HG03025 (cell line): ENCODE data around the gene CRNN.

Source experiments
- ATAC-seq: cut with Tn5 transposase; IDR thresholded peaks from one replicate; pipeline ENCODE4 v1.9.1; 2021; ENCODE audit warnings: mild to moderate bottlenecking, moderate library complexity; ENCODE audit not compliant: unreplicated experiment, low FRiP score

Gene CRNN

DNA sequence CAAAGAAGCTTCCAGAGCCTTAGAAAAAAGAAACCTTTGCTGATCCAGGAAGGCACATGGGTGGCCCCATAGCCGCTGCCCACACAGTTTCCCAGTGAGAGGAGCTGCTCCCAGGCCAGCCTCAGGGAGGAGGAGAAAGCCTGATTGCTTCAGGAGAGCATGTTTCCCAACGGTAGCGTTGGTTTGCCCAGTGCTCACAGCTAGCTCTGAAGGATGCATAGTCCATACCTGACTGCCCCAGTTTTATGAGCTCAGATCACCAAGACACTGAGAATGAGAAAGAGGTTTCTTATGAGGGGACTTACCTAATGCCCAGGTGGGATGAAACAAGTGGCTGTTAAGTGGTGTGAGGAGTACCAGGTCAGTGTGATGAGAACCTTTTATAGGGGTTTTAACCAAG is at the start of gene CRNN:
Gene CRNN, minus strand, starts transcription at position 355 of the 400 bp plus-strand sequence. CDS start 2,030 bp downstream, outside the sequence.
- ATAC-seq, result no peak

DNA sequence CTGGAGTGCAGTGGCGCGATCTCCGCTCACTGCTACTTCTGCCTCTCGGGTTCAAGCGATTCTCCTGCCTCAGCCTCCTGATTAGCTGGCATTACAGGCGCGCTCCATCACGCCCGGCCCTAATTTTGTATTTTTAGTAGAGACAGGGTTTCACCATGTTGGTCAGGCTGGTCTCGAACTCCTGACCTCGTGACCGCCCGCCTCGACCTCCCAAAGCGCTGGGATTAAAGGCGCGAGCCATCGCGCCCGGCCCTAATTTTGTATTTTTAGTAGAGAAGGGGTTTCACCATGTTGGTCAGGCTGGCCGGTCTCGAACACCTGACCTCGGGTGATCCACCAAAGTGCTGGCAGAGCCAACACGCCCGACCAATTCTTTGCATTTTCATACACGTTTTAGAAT is 48.6 kb upstream of the CRNN start:
- no peak for ATAC-seq

DNA sequence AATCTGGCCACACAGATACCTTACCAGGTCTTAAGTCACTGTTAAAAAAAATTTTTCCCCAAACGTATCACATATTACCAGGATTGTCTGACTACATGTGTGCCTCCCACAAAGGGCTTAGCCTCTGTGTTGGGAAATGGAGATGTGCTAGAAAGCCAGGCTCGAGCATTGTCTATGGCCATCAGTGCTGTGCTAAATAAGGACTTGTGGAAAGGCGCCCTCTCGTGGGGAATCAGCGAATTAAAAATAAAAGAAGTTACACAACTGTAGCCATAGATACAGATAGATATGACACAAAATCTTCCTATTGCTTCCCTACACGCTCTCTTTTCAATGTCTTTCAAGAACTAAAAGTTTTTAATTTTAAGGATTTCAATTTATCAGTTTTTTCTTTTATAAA is 47.5 kb upstream of the CRNN start:
- no peak for ATAC-seq

DNA sequence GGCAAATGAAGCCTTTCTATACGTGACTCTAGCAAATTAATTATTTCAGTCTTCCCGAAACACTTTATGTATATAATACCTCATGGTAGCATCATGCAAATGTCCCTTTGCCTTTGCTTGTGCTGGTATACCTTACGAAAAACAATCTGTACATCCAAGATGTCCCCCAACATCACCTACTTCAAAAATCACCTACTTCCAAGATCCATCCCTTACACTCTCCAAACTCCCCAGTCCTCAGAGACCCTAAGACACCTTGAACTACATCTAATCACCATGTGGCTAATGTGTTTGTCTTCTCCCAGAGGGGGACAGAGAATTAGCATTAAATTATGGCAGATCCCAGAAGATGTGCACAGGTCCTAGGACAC is 46.5 kb upstream of the CRNN start:
- ATAC-seq, result no peak

DNA sequence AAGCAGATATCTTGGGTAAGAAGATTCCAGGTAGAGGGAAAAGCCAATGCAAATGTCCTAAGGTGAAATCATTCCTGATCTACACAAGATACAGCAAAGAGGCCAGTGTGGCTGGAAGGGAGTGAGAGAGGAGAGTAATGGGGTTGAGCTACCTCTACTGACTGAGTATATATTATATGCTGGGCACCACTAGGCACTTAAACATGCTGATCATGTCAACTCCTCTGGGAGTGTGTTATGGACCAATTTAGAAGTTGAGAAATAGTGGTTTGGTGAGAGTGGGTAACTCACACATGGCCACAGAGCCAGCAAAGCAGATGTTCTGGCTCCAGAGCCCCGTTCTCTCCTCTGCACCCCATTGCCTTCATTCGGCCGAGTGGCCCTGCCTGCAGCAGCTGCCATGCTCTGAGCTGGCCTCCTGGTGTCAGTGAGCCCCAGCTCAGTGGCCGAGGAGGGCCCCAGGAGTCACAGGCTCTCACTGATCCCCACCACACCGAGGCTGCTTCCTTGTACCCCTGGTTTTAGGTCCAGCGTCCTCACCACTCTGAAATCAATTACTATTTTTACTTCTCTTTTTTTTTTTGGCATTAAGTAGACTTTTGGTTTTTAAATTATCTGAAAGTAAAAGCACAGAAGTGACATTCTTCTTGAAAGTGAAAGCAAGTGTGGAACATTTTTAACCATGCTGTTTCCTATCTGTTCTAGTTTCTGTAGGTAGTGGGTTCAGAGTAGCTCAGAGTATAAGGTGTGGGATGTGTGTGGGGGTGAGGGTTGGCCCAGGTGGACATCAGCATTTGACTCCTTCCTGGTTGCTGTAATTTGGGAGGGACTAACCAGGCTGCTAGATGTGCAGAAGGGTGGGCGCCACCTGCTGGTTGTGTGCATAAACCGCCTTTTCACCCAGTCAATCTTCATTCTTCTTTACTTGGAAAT is 45.8 kb upstream of the CRNN start:
- ATAC-seq, result peak; percentile 90

DNA sequence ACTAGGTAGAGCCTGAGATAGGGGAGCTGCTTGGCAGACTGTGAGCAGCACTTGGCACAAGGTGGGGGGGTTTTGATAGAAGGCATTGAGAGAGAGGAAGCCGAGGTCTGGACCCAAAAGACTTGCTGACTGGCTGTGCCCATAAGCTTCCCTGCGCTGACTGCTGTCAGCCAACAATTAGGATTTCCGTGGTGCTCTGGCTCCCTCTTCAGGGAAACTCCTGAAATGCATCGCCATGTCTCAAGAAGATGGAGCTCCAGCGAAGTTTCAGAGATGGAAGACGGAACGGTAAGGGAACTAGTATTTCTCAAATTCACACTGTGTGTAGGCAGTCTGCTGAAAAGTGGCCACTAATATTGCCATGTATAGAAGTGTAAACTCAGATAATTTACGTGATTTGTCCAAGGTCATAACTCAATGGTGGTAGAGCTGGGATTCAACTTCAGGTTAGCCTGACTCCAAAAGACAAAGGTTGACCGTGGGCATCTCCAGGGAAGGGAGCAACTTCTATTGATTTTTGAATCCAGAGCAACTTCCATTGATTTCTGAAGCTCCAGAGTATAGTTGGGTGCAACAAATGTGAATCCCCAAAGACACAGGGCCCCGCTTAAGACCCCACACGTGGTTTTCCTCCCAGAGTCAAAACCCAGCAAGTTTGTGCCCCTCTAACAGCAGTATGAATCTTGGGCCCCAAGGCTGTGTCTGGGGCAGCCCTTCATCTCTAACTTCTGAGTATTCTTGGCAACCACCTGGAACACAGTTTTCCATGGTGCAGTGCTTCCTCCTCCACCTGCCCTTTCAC is 44.5 kb upstream of the CRNN start:
- no peak for ATAC-seq

DNA sequence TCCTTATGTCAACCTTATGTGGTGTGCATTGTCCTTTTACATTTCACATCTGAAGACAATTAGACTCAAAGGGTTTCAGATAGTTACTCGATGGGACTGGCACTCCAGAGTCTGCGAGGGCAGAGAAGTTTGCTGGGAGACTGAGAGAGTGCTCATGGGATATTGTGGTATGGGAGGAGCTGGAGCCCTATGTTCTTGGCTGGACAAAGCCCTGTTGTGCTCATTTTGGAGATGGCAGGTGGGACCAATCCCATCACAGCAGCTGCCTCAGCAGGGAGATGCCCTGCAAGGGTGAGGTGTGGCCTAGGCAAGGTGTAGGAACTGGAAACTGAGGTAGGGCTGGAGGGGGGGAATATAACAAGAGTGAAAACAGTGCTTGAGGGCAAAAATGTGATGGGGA is 43.5 kb upstream of the CRNN start:
- ATAC-seq, result no peak

DNA sequence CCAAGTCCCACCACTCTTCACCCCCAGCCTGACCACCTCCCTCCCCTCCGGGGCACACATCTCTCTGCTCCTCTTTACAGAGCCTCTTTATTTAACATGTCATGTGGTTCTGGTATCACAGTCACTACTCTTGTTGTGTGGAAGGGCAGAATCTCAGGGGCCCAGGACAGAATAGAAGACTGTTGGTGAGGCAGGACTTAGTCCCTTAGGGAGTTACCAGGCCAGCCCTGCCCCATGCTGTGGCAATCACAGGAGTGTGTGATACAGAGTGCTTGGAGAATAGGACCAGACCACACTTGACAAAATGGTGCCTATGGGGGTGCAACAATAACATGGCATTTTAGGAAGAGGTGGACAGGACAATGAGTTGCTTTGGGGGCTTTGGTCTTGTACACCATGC is 43.0 kb upstream of the CRNN start:
- ATAC-seq, result no peak

DNA sequence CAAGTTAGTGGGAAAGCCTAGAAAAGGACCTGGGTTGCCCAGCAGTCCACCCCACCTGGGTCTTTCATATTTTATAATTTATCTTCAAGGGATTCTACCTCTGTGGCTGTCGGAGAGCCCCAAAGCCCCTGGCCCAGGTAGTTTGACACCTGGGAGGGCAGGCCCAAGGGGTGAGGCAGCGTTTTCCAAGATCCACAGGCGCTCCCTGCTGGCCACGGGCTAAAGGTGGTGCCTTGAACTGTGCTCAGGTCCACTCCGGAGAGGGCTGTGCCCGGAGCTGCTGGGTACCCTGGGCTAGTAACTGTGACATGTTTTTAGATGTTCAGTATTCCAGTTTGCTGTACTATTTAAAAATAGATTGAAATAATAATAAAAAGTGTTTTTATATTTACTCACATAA is 37.2 kb upstream of the CRNN start:
- no peak for ATAC-seq

DNA sequence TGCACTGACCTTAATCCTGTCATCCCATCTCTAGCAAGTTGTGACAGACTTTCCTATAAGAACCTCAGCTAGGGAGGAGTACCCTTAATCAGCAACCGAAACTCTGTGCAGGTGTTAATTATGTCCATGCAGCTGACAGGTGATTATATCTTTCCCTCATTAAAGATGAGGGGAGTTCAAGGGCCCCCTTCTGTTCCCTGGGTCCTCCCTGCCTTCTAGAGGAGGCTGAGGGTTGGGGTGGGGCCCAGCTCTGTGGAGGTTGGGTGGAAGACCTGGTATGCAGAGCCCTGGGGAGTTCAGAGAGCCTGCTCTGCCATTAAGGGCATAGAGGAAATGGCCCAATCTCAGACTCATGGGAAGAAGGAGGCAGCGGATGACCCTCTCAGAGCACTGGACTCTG is 35.6 kb upstream of the CRNN start:
- no peak for ATAC-seq

DNA sequence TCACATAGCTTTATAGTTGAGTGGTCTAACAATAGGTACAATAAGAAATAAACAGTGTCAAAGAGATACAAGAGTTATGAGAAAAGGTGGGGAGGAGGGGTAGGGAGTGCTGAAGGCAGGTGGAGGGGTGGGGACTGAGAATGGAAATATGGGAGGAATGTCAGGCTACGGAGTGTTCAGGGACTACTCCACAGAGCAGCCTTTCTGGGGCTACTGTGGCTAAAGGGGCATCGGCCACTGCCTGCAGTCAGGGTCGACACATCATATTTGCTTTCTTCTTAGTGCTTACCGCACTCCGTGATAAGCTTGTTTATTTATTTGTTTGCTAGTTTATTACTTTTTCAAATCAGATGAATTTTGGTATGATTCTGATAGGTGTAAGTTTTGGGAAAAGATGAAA is 34.4 kb upstream of the CRNN start:
- ATAC-seq, result no peak

DNA sequence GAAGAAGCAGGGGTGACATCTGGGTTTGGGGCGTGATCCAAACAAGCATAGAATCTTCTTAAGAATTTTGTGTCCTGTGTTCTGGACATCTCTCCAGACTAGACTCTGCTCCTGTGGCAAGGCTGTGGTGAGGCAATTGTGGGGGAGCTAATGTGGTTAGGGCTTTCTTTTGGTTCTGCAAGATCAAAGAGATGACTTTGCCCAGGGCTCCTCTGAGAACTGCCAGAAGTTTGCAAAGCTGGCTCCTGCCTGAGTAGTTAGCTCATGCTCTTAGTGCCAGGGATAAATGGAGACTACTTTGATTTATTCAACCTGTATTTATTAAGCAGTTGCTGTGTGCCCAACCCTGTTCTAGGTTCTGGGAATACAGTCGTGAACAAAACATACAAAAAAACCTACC is 34.0 kb upstream of the CRNN start:
- no peak for ATAC-seq

DNA sequence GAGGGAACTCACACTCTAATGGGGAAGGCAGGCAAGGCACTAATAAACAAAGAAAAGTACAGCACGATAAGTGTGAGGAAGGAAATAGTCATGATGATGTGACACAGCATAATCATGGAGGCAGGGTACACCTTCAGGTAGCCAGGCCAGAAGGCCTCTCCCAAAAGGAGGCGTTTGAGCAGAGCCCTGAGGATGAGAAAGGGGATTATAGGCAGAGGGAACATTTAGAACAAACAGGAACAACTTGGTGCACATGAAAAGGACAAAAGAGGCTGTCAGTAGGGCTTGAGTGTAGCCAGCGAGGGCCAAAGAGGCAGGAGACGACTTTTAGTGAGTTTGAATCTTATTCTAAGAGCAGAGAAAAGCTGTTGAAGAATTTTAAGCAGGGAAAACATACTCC is 33.4 kb upstream of the CRNN start:
- no peak for ATAC-seq

DNA sequence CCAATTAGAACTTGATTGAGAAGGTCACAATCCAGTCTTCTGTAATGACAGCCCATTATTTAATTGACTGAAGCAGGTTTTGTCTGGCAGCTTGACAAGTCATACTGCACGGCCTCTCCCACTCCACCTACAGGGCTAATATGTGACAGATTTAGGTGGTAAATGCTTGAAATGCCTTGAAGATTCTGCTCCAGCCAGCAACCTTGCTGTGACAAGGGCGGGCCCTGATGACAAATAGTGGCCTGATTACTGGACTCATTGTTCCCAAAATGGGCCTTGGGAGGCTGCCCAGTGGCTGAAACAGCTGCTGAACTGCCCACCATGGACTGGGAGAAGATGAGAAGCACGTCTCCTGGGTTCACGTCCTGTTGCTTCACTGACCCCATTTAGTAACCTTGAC is 30.0 kb upstream of the CRNN start:
- ATAC-seq, result no peak

DNA sequence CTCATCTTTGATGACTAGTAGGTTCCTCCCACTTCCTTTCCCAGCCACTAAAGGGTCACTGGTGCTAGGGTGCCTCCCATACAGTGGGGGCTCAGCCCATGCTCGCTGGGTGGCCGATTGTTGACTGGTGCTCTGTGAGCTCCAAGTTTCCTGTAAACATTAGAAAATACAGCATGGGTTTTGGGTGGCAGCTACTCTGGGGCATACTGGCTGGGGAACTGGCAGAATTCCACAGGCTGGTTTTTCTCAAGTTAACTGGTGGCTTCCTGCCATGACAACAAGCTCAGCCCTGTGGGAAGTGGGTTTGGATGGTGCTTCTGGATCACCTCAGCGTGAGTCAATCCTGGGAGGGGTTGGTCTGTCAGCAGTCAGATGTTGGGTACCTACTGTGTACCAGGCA is 28.7 kb upstream of the CRNN start:
- ATAC-seq, result no peak

DNA sequence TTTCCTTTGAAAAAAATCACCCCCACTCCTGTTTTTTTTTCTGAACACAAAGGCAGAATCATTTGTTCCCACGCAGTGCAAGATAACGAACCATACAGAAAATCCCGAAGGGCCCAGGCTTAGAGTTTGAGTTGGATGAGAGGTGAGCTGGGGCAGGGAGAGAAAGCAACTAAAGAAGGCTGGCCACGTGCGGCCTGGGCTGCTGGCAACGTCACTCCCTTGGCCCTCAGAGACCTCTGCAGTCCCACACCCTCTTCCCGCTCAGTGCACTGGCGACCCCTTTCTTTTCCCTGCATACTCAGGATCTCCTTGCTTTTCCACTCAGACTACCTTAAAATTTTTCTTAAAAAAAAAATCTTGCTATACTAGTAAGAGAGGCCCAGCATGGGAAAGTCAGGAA is 28.2 kb upstream of the CRNN start:
- ATAC-seq, result no peak

DNA sequence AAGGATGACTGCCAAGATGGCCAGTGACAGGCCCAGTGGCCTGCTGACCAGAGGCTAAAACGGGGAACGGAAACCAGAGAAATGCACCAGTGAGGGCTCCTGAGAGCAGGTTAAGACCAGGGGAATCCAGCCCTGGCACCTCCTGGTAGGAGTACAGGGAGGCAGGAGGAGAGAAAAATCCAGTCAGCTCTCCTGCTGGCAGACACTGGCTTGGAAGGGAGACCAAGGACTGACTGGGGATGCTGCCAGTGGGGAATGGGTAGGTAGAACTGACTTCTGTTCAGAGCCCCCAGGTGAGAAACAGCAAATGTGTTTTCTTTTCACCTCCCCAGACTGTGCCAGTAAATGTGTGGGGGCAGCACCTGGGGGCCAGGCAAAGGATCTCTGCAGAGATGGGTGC is 27.7 kb upstream of the CRNN start:
- ATAC-seq, result no peak

DNA sequence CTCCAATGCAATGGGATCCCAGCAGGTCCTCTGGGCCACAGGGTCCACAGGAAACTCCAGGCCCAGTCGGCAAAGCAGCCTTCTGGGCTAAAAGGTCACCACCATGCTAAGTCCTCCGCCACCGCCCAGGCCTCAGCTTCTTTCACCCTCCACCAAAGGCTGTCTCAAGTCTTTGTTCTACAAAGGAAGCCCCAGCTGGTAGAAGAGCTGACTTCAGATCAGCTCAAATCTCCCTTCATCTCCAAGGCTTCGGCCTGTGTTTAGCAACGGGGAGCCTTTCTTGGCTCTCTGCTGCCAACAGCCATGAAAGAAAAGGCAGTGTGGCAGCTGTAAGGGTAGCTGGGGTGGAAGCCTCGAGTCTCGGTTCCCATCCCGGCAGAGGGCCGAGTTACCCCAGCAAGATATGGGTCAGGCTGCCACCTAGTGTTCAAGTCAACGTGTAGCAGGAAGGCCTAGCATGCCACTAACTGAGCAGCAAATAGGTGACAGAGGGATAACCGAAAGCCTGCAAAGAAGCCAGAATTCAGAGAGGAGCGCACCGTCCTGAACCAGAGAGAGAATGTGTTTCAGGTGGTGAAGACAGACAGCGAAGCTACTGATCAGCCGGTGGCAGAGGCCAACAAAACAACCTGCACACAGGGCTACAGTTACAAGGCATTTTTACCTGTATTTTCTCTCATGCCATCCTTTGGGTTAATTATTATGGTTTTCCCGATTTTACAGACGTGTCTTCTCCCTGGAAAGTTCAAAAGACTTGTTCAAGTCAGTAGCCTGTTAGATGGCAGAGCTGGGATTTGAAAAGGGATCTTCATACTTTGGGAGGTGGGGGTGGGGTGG is 26.8 kb upstream of the CRNN start:
- ATAC-seq, result peak; percentile 90

DNA sequence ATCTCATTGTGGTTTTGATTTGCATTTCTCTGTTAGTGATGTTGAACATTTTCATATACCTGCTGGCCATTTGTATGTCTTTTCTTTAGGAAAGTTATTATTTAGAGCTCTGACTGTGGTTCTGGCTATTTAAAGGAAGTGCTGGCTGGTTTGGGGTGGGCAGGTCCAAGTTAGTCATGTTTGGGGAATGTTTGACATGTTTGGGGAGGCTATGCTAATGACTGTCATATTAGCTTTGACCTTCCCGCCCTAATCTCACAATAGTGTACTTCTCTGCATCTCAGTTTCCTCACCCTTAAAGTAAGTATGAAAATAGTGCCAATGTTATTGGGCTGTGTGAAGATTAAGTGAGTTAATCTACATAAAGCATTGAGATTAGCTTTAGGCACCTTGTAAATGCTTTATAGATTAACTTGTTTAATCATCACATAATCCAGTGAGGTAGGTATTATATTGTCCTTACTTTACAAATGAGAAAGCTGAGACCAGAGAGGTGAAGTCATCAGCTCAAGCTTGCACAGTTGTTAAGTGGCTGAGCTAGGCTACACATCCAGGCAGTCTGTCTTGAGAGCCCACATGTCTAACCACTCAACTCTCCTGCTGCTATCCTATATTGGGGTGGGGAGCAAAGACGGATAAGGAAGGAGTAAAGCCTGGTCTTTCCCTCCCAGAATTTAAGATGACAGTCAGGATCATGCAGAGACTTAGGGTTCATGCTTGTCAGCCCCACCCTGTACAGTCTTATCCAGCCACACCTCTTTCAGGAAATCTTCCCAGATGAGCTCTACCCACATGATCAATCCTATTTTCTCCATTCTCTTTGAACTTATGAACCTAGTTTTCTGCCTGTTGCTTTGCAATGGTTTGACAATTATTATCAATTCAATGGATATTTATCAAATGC is 22.8 kb upstream of the CRNN start:
- ATAC-seq, result no peak

DNA sequence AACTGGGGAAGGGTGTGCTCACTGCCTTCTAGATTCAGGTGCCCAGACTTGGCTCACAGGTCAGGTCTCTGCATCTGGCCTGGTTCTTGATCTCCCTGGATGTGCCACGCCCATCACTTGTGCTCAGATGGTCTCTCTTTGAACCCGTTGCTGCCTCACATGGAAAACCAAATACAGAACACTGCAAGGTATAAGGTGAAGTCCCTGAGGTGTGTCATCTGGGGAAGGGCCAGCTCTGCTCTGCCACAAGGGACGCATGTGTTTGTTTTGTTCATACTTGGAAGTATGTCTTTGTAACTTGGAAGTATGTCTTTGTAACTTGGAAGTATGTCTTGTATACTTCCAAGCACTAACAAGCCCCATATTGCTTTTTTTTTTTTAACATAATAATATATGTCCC is 13.4 kb upstream of the CRNN start:
- no peak for ATAC-seq
